ENCODE measurements around the gene SP3. TPM values are rescaled to one million over a fixed set of nuclear protein-coding genes. Genes with fewer than 3 reads are reported as not detected.

The SP3 gene
- total RNA-seq, 1 donor: 129 TPM

- no peak overlapping the region for H3K4me3 ChIP-seq (ENCODE audit: low read depth, low read length)
Measured at GRCh38 chr2:173876833-173877413, 88.2 kb downstream of the SP3 start.

GRCh38 chr2:173874894-173875237 is 90.3 kb downstream of the SP3 start:
- no peak for TF ChIP-seq CTCF (IDR thresholded peaks at IDR 0.05; ENCODE audit: insufficient read depth, low read depth, low read length)
- H3K4me3 ChIP-seq (ENCODE audit: low read depth, low read length): no peak overlapping the region
- DNase-seq (ENCODE audit: low read depth): no peak

More at GRCh38 chr2:173876833-173877413, 88.2 kb downstream of the SP3 start:
- no peak for TF ChIP-seq CTCF (IDR thresholded peaks at IDR 0.05; ENCODE audit: insufficient read depth, low read depth, low read length)
- no peak for DNase-seq (ENCODE audit: low read depth)

GRCh38 chr2:173874003-173874893 is 90.9 kb downstream of the SP3 start:
- no peak overlapping the region for H3K4me3 ChIP-seq (ENCODE audit: low read depth, low read length)
- TF ChIP-seq CTCF (IDR thresholded peaks at IDR 0.05; ENCODE audit: insufficient read depth, low read depth, low read length): no peak
- no peak for DNase-seq (ENCODE audit: low read depth)

GRCh38 chr2:173872714-173873113 is 92.5 kb downstream of the SP3 start:
- no peak for DNase-seq (ENCODE audit: low read depth)
- TF ChIP-seq CTCF (IDR thresholded peaks at IDR 0.05; ENCODE audit: insufficient read depth, low read depth, low read length): no peak
- no peak overlapping the region for H3K4me3 ChIP-seq (ENCODE audit: low read depth, low read length)

- TF ChIP-seq CTCF (IDR thresholded peaks at IDR 0.05; ENCODE audit: insufficient read depth, low read depth, low read length): no peak
- H3K4me3 ChIP-seq (ENCODE audit: low read depth, low read length): no peak overlapping the region
- DNase-seq (ENCODE audit: low read depth): no peak
Measured at GRCh38 chr2:173869244-173870229, 95.6 kb downstream of the SP3 start.

- no peak for DNase-seq (ENCODE audit: low read depth)
- TF ChIP-seq CTCF (IDR thresholded peaks at IDR 0.05; ENCODE audit: insufficient read depth, low read depth, low read length): no peak
- no peak overlapping the region for H3K4me3 ChIP-seq (ENCODE audit: low read depth, low read length)
Measured at GRCh38 chr2:173868406-173868805, 96.8 kb downstream of the SP3 start.

All from fibroblast of villous mesenchyme (primary cell).